SKM-1 treated with dmso at 0.1 percent for 144 hours (cell line): ENCODE data around the gene ADCY7.

ENCODE experiments used
- DNase-seq: peaks from one replicate; lab custom pipeline; 2025; ENCODE audit not compliant: unreplicated experiment; lab: John Stamatoyannopoulos, UW

Gene ADCY7

GRCh38 chr16:50265716-50266336 is 525 bp upstream of the ADCY7 start:
- DNase-seq, result no peak

DNA sequence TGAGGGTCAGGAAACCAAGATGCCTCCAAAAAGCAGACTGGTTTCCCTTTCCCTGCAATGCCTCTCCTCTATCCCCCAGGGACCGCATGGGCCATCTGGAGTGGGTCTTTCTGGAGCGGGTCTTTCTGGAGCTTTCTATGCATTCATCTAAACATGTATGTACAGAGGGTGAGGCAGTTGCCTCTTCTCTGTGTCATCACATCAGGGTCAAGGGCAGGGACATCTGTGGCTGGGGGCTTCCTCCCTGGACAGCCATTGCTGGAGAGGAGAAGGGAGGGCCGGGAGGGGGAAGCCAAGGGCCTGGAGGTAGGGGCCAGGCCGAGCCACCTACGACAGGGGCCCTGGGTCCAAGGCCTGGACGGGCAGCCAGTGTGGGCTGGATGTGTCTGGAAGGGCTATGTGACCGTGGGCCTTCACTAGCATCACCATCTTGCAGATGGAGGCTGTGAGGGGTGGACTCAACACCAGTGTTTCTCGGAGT is 840 bp downstream of the ADCY7 start:
- DNase-seq, result no peak

- DNase-seq, result no peak
Measured at GRCh38 chr16:50267651-50268050, 1.3 kb downstream of the ADCY7 start.

- DNase-seq, result no peak
Measured at GRCh38 chr16:50268352-50268751, 2.0 kb downstream of the ADCY7 start.

DNA sequence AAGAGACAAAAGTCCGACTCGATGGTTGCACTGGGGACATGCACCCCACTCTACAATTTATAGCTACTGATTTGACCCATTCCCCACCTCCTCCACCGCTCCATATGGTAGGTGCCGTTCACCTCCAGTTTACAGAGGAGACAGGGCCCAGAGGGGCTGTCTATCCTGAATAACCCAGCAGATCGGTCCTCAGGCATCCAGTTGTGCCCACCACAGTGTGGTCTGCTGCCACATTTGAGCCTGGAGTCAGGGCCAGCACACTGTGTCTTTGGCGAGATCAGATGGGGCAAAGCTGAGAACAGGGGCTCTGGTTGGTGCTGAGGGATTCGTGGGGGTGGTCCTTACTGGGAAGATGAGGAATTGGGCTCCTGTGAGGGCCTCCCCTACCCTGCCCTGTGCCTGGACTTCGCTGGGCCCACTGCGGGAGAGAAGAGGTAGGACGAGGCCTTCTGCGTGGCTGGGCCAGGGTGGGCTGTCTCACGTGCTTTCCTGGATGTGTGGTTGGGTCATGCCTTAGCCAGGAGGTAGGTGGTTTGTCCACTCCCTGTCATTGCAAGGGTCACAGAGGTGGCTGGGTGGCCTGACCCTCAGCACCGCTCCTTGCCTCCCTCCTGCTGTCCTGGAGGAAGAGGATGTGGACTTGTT is 2.8 kb downstream of the ADCY7 start:
- no peak for DNase-seq

DNA sequence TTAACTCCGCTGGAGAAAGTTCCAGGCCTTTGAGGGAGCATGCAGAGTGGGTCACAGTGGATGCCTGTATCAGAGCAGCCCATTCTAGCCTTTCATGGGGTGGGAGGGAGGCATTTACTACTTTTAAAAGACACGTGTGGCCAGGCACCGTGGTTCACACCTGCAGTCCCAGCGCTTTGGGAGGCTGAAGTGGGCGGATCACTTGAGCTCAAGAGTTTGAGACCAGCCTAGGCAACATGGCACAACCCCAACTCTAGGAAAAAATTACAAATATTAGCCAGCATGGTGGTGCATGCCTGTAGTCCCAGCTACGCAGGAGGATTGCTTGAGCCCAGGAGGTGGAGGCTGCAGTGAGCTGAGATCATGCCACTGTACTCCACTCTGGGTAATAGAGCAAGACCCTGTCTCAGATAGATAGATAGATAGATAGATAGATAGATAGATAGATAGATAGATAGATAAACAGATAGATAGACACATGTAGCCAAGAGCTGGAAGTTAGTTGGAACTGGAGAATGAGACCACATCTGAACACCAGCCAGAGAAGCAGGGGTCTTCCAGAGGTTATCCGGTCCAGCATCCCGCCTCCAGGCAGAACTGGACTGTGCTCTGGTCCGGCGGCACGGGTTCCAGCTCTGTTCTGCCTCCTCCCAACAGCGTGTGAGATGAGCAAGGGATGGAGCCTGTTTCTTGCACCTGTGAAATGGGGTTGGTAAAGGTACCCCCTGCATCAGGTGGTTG is 3.6 kb downstream of the ADCY7 start:
- no peak for DNase-seq

DNA sequence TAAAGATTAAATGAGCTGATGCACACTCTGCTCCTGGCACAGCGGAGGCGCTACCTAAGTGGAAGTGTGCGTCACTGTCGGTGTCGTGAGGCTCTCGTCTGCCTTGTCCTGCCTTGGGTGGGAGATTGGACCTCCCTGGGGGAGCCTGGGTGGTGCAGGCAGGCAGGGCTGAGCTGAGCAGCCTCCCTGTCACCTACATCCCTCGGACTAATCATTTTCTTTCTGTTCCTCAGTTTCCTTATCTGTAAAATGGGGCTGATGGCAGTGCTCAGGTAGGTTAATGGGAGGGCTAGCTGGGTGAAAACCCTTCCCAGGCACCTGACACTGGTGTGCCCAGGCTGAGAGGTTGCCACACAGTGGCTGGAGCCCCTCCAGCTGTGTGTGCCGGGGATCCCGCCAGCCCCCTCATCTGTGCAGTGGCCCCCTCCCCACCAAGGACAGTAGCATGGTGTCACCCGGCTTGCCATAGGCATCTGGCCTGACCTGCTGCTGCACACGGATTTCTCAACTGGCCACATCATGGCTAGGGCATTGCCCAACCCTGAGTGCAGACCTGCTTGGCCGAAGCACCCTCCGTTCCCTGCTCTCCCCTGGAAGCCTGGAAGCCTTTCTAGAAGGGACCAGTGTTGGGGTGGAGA is 4.3 kb downstream of the ADCY7 start:
- DNase-seq, result peak; percentile 44

DNA sequence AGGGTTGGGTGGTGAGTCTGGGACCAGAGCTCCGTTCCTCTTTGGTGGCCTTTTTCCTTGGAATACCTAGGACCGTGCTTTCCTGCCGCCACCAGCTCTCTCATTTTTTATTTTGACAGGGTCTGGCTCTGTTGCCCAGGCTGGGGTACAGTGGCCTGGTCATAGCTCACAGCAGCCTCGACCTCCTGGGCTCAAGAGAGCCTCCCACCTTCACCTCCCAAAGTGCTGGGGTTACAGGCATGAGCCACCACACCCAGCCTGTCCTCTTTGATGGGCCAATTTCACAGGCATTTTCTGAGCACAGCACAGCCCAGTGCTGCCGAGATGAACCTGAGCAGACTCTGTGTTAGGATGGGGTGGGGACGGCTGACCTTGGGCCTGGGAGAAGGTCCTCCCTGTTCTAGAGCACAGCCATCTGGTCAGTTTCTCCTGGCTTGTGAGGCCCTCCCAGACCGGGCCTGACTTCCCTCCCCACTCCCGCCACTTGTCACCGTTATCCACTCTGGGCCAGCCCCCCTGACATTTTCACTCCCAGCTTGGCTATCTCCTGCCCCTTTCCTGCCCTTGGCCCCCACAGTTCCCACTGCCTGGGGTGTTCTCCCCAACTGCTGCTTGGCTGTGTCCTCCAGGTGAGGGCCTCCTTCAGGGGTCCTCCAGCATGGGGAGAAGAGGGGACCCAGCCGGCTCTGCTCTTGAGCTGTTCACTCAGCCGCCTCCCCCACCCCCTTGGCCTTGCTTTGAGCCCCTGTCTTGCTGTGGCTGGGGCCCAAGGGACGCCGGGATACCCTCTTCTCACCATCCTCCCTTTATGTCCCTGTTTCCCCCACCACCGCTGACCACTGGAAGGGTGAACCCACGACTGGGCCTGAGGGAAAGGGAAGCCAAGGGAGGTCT is 5.0 kb downstream of the ADCY7 start:
- DNase-seq, result no peak

- no peak for DNase-seq
Measured at GRCh38 chr16:50272111-50272571, 5.8 kb downstream of the ADCY7 start.

DNA sequence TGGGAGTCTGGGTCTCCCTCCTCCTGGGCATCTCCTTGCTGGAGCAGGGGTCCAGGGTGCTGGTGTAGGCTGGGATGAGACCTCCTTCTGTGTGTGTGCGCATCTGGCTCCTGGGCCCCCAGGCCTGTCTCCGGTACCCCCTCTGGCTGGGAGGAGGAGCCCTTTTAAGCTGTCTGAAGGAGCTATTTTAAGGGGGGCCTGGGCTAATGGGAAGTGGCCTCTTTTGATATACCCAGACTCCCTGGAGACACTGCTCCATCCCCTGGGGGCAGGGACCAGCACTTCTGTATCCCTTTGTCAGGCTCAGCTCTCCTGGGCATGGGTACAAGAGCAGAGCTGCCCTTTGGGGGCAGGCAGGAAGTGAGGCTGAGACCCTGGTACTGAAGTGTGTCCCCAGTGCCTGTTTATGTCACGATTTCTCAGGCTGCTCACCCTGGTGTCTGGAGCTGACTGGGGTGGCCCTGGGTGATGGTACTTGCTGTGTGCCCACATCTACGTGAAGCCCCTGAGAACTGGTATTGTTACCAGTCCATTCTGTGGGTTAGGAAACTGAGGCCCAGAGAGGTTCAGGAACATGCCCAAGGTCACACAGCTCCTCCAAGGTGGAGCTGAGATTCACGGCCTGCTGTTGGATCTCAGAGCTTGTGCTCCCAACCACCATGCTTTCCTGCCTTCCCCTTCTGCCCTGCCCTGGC is 6.5 kb downstream of the ADCY7 start:
- DNase-seq, result no peak

- no peak for DNase-seq
Measured at GRCh38 chr16:50273382-50273690, 7.0 kb downstream of the ADCY7 start.

DNA sequence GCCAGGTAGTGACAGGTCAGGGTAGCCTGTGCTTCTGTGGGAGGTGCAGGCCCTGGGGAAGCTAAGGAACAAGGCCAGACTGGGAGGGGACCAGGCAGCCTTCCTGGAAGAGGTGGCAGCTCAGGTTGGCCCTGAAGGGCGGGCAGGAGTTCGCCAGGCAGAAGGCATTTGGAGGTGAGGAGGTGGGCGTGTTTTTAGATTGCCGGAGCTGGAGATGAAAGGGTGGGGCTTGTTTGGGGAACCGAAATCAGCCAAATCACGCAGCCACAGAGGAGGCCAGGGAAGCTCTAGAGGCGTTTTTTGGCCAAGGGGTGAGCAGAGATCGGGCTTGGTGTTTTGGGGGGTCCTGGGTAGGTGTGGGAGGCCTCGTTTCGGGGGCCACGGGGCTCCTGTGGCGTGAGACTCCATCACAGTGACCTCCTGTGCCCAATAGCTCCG is 7.6 kb downstream of the ADCY7 start:
- peak; percentile 69 for DNase-seq

- DNase-seq, result no peak
Measured at GRCh38 chr16:50274326-50275097, 8.2 kb downstream of the ADCY7 start.

DNA sequence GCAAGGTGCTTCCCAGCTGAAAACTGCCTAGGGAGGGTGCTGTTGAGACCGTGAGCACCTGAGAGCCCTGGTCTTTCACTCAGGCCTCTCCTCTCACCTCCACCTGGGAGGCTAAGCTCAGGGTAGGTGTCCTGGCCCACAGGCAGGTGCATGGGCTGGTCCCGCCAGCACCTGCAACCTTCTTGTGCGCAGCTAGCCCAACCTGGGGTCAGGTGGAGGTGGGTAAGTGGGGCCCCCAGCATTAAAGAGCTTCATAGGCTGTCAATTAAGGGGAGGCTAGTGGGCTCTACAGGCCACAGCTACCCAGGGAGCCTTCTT is 8.7 kb downstream of the ADCY7 start:
- DNase-seq, result no peak

DNA sequence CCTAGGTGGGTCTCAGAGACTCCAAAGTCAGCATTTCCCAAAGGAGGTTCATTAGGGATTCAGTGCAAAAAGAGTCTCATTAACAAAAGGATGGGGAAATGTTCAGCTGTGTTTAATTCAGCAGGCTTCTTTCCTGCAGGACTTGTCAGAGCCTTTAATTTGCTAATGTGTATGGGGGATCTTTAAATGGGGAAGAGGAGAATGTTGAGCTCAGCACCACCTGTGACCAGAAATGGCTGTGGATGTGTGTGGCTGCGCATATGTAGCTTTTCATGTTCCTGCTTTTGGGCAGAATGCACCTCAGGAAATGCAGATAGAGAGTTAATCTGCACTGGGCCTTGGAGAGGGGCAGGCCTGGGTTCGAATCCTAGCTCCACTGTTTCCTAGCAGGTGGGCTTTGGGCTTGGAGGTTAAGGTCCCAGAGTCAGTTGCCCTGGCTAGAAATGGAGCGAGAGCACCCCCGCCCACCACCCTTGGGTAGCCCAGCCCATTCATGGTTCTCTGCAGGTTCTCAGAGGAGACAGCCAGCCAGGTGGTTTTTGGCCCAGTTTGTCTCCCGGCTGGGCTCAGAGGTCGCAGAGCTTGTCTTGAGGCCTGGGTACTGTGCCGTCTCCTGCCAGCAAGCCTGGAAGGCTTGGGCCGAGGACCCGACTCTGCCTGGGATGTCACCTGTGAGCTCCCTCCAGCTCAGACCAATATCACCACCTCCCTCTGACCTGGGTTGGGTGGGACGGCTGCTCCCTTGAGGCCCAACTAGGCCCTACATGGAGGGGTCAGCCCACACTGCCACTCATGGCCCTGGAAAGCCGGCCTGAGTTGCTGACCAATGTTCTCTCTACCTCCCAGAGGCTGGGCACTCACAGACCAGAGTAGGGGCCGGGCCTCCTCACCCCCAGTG is 9.3 kb downstream of the ADCY7 start:
- no peak for DNase-seq

GRCh38 chr16:50276326-50276640 is 9.9 kb downstream of the ADCY7 start:
- no peak for DNase-seq

DNA sequence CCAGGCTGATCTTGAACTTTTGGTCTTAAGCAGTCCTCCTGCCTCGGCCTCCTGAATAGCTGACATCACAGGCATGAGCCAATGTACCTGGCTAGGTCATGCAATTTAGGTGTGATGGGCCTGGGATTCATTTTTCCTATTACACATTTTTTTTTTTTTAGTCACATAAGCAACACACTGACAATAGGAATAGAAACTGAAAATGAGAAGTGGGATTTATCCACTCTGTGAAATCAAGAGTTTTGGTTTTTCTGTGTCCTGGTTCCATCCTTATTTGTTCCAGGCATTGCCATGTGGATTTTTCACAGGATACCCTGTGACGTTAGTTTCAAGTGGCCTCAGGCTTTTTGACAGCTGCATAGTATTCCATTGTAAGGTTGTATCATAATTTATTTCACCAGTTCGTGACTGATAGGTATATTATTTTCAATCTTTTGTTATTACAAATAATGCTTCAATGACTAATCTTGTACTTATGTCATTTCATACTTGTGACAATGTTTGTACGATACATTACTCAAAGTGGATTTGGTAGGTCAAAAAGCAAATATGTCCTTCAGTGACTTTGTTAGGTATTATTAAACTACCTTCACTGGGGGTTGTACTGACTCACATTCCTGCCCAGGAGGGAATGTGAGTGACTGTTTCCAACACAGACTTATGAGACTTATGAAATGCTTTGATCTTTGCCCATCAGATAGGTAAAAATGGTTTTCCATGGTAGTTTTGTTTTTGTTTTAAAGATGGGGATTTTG is 10.6 kb downstream of the ADCY7 start:
- DNase-seq, result no peak

GRCh38 chr16:50278251-50278650 is 11.9 kb downstream of the ADCY7 start:
- no peak for DNase-seq
